GM12864 (cell line): ENCODE results near the gene SPOCK1.

ENCODE experiments used
- DNase-seq: peaks from one replicate; pipeline ENCODE4 v3.0.0-alpha.2; 2011; ENCODE audit warnings: low read depth
- H3K4me3 ChIP-seq: 2 replicates; pipeline ENCODE4 v1.5.1; 2011; ENCODE audit warnings: mild to moderate bottlenecking, low read depth, low read length, control low read depth
- CTCF ChIP-seq: IDR thresholded peaks from 2 replicates; pipeline ENCODE4 v1.5.1; 2011; ENCODE audit warnings: low read depth, mild to moderate bottlenecking, moderate library complexity, low read length, control low read depth, inconsistent platforms; ENCODE audit errors: missing control alignments

The SPOCK1 gene

DNA sequence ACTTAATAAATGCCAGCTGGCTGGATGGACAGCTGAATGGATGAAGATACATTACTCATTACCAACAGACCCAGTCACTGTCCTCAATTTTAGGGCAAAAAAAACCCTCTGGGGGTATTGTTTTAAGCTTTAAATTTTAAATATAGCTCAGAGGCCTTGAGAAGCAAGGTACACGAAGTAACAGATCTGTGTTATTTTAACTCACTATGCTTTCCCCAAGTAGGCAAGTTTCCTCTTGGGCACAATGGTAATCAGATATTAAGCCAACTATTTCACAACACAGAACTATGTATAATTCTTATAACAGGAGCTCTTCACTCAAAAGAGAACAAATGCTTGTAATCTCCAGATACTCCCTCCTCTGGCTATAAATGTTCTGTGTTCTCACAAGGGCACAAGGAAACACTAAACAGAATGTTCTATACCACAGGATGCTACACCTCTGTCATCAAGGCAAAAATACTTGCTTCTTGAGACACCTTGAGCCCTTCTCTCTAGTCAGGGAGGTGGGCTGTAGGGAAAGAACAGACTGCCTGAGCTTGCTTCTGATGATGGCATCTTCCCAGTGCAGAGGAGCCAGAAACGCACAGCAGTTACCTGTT, 443.8 kb downstream of the SPOCK1 start:
- DNase-seq = no peak
- H3K4me3 ChIP-seq = no peak overlapping the region
- TF ChIP-seq CTCF = no peak

GRCh38 chr5:137054792-137055191, 444.3 kb downstream of the SPOCK1 start:
- H3K4me3 ChIP-seq = no peak overlapping the region
- TF ChIP-seq CTCF = no peak
- no peak for DNase-seq

- DNase-seq = no peak
- TF ChIP-seq CTCF = no peak
- no peak overlapping the region for H3K4me3 ChIP-seq
Observed at GRCh38 chr5:137054335-137054734, 444.8 kb downstream of the SPOCK1 start.

DNA sequence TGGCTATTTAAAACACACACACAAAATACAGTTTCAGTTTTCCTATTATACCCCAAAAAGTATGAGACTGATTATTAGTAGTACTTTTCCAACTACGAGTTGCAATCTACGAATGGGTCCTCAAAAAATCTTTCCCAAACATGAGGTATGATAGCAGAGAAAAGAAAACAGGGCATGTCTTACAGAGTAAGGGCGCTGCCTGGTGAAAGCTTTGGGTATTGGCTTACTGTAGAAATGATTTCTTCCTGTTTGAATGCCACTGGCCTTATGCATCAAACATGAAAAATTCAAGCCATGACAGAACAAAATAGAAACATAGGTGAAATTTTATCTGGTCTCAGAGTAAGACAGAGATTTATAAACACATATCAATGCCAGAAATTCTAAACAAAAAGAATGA, 448.0 kb downstream of the SPOCK1 start:
- no peak for TF ChIP-seq CTCF
- H3K4me3 ChIP-seq = no peak overlapping the region
- DNase-seq = no peak

DNA sequence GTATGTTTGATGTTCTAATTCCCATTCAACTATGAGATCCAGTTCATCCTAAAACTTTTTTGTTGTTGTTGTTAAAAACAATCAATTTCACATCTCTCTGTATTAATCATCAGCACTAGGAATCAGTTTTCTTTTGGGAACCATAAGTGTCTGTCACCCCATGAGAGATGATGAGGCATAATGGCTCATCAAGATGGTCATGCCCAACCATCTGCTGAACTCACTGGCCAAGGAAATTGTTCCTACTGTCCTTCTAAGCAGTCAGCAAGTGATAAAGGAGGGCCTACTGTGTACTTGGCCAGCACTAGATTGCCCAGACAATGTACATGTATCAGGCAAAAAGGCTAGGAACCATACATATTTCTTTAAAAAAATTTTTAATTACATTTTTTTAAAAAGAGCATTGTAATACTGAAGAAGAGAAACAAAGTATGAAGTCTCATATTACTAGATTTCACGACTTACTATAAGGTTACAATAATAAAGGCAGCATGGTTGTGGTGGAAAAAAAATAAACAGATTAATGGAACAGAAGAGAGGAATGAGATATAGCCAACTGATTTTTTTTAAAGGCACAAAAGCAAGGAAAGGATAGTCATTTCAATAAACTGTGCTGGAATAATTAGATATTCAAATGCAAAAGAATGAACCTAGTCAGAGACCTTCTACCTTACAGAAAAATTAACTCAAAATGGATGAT, 458.3 kb downstream of the SPOCK1 start:
- no peak for TF ChIP-seq CTCF
- no peak overlapping the region for H3K4me3 ChIP-seq
- DNase-seq = no peak

DNA sequence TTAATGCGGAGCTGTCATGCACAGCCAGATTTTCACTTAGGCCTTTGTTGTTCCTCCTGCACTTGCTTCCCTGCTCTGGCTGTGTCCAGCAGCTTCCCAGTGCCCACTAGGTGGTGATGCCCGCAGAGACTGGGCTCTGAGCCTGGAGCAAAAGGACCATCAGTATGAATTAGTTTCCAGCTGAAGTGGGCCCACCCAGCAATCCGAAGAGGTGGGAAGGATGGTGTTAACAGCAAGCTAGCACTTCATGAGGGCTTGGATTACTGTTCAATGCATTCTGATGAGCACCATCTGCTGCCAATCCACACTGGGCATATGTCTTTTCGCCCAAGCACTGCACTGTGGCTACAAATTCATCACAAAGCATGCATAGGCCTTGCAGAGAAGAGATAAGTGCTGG, 459.1 kb downstream of the SPOCK1 start:
- no peak for TF ChIP-seq CTCF
- no peak for DNase-seq
- no peak overlapping the region for H3K4me3 ChIP-seq

DNA sequence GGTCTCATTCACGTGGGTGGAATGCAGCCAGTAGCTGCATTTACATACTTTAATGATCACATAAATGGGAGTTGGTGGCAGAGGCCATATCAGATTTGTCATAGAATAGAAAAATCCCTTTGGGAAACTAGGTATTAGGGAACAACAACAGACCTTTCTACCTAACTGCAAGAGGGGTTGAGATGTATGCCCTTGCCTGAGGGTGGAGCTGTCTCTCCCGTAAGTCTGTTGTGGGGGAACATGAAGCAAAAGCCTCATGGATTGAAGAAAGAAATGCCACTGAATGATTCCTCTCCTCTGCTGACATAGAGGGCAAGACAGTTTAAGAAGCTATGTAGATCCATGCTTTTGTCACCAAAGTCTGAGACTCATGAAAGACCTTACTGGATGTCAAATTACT, 461.3 kb downstream of the SPOCK1 start:
- TF ChIP-seq CTCF = no peak
- DNase-seq = no peak
- no peak overlapping the region for H3K4me3 ChIP-seq
